ENCODE results near the gene PHLDB3.

DNA sequence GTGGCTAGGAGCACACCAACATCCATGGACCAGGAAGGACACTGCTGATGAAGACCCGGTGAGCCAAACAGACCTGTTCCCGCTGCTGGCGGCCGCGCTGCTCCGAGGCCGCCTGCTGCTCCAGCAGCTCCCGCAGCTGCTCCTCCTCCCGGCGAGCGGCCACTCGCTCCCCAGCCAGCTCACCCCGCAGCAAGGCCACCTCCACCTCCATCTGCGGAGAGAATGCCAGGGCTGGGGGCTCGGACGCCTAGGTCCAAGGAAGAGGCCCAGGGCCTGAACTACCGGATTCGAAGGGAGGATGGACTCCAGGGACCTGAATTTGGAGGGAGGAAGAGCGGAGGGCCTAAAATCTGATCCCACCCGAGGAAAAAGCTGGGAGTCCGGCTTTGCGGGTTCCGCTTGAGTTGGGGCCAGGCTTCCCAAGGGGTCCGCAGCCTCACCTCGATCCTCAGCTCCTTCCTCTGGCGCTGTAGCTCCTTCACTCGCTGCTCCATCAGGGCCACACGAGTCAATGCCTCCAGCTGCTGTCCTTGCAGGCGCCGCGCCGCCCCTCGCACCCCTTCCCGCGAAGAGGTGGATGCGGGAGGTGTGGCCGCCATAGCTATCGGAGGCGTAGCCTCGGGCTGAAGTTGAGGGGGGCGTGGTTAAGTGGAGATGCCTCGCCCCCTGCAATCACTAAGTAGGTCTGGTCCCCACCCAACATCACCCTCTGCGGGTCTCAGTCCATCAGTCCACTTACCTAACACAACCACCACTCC, 2.7 kb downstream of the PHLDB3 start:
- TF ChIP-seq, protein P1, sequence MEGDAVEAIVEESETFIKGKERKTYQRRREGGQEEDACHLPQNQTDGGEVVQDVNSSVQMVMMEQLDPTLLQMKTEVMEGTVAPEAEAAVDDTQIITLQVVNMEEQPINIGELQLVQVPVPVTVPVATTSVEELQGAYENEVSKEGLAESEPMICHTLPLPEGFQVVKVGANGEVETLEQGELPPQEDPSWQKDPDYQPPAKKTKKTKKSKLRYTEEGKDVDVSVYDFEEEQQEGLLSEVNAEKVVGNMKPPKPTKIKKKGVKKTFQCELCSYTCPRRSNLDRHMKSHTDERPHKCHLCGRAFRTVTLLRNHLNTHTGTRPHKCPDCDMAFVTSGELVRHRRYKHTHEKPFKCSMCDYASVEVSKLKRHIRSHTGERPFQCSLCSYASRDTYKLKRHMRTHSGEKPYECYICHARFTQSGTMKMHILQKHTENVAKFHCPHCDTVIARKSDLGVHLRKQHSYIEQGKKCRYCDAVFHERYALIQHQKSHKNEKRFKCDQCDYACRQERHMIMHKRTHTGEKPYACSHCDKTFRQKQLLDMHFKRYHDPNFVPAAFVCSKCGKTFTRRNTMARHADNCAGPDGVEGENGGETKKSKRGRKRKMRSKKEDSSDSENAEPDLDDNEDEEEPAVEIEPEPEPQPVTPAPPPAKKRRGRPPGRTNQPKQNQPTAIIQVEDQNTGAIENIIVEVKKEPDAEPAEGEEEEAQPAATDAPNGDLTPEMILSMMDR (IDR thresholded peaks at IDR 0.05; ENCODE audit: extremely low read depth in 1 of 2, insufficient read depth in 1 of 2, low read depth in 1 of 2, low read length in 2 of 2), result no peak
- TF ChIP-seq FOS (IDR thresholded peaks at IDR 0.05; ENCODE audit: borderline replicate concordance, insufficient read depth, low read length), result no peak
